Fibroblast of lung (primary cell): ENCODE results near the gene EML1. TPM values are rescaled to one million over a fixed set of nuclear protein-coding genes. Genes with fewer than 3 reads are reported as not detected.
"Not testable (repeated sequence)": the region's sequence is repeated elsewhere in the genome, so short reads cannot be mapped to it uniquely, and the experiment has no call there.

Source experiments
- DNase-seq, 2 donors: peaks; one replicate each; pipeline versions ENCODE4 v3.0.0 to v3.0.0-alpha.2; 2010; ENCODE audit warnings: low read depth in 2 of 2
- H2AFZ ChIP-seq: 2 replicates; pipeline ENCODE4 v1.5.1; 2012; ENCODE audit warnings: low read length, control low read depth, inconsistent platforms
- H3K27ac ChIP-seq: 2 replicates; pipeline ENCODE4 v1.5.1; 2011; ENCODE audit warnings: low read length, control low read depth; ENCODE audit not compliant: insufficient read depth
- H3K27me3 ChIP-seq: 2 replicates; pipeline ENCODE4 v1.5.1; 2011; ENCODE audit warnings: mild to moderate bottlenecking, low read length; ENCODE audit not compliant: control insufficient read depth, insufficient read depth
- H3K36me3 ChIP-seq: 2 replicates; pipeline ENCODE4 v1.5.1; 2011; ENCODE audit warnings: low read length; ENCODE audit not compliant: control insufficient read depth, insufficient read depth
- H3K4me1 ChIP-seq: 2 replicates; pipeline ENCODE4 v1.5.1; 2011; ENCODE audit warnings: low read length; ENCODE audit not compliant: control insufficient read depth, insufficient read depth; ENCODE audit errors: extremely low read depth
- H3K4me2 ChIP-seq: 2 replicates; pipeline ENCODE4 v1.5.1; 2011; ENCODE audit warnings: low read length, control low read depth; ENCODE audit not compliant: insufficient read depth; ENCODE audit errors: extremely low read depth
- H3K4me3 ChIP-seq, 4 experiments: fragments of 200-600 bp in 1 of 4; sonication (generic) in 1 of 4; replicated peaks in 1 of 4; 2 replicates each; pipeline ENCODE4 v1.5.1; 2011 to 2016; ENCODE audit warnings: low read length in 4 of 4, low read depth in 3 of 4, mild to moderate bottlenecking in 3 of 4, control low read depth in 2 of 4, inconsistent platforms in 1 of 4, mixed read lengths in 1 of 4; ENCODE audit not compliant: insufficient read depth in 1 of 4; ENCODE audit errors: control extremely low read depth in 1 of 4
- H3K79me2 ChIP-seq: 2 replicates; pipeline ENCODE4 v1.5.1; 2012; ENCODE audit warnings: mild to moderate bottlenecking, low read length, inconsistent platforms; ENCODE audit not compliant: control insufficient read depth, insufficient read depth
- H3K9ac ChIP-seq: 2 replicates; pipeline ENCODE4 v1.5.1; 2011; ENCODE audit warnings: mild to moderate bottlenecking, low read length, control low read depth; ENCODE audit not compliant: insufficient read depth
- H3K9me3 ChIP-seq: 2 replicates; pipeline ENCODE4 v1.5.1; 2012; ENCODE audit warnings: low read depth, low read length; ENCODE audit not compliant: control insufficient read depth, insufficient read depth
- H4K20me1 ChIP-seq: 2 replicates; pipeline ENCODE4 v1.5.1; 2011; ENCODE audit warnings: low read length; ENCODE audit not compliant: control insufficient read depth, insufficient read depth; ENCODE audit errors: extremely low read depth
- EZH2 ChIP-seq: IDR thresholded peaks from 2 replicates; pipeline ENCODE4 v1.5.1; 2012; ENCODE audit warnings: low read length, control low read depth, mild to moderate bottlenecking; ENCODE audit errors: missing control alignments
- polyA plus RNA-seq, 2 donors: library from polyadenylated mRNA; depleted of rRNA in 1 of 2; stranded (reverse) in 1 of 2; unstranded in 1 of 2; fragments of >200 nt; gene quantifications; 2 replicates each; pipeline ENCODE4 v1.2.1, GENCODE V29; 2011 to 2012; ENCODE audit warnings: missing spikeins in 1 of 2
- total RNA-seq: library from RNA; depleted of rRNA; stranded (reverse); fragments of >200 nt; gene quantifications from 2 replicates; pipeline ENCODE4 v1.2.1, GENCODE V29; 2014
- TF ChIP-seq, protein P1 (sequence below), 2 donors: IDR thresholded peaks in 1 of 2; conservative IDR thresholded peaks in 1 of 2; 1 replicate in 1 of 2; 2 replicates in 1 of 2; pipeline ENCODE4 v1.5.1; 2011 to 2012; ENCODE audit warnings: low read length in 2 of 2, control low read depth in 1 of 2, inconsistent platforms in 1 of 2, low read depth in 1 of 2, mild to moderate bottlenecking in 1 of 2

EML1 gene
- total and polyA plus RNA-seq, 2 donors (not counting 1 experiment from before 2014, with no cell fraction given) = 22.4 to 74.5 TPM

DNA sequence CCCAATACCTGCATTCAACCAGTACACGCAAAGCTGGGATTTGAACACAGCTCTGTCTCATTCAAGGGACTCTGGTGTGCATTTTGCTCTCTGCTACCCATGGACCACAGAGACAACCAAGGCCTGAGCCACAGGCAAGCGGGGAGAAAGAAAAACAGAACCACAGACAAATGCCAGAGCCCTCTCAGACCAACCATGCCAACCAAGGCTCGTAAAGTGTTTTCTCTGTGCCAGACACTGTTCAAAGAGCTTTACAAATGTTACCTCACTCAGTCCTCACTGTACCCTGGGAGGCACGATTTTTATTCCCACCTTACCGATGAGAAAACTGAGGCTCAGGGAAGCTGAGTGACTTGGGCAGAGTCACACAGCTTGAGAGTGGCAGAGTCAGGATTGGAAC lies 32.4 kb upstream of the EML1 start:
- Histone ChIP-seq H3K36me3 (no peaks in the 10 kb centered on the region), H3K79me2 (no peaks in the 10 kb centered on the region), H3K4me2 (no peak overlapping the region), H3K9me3 (no peaks in the 10 kb centered on the region), H3K27me3 (no peaks in the 10 kb centered on the region), H3K4me3 (no peak overlapping the region), H3K9ac (no peak overlapping the region), H3K27ac (no peak overlapping the region), H3K4me1 (peaks cover 23% of the 10 kb centered on the region), H4K20me1 (no peaks in the 10 kb centered on the region), H2AFZ (no peak overlapping the region)
- DNase-seq = no peak
- TF ChIP-seq, protein P1, sequence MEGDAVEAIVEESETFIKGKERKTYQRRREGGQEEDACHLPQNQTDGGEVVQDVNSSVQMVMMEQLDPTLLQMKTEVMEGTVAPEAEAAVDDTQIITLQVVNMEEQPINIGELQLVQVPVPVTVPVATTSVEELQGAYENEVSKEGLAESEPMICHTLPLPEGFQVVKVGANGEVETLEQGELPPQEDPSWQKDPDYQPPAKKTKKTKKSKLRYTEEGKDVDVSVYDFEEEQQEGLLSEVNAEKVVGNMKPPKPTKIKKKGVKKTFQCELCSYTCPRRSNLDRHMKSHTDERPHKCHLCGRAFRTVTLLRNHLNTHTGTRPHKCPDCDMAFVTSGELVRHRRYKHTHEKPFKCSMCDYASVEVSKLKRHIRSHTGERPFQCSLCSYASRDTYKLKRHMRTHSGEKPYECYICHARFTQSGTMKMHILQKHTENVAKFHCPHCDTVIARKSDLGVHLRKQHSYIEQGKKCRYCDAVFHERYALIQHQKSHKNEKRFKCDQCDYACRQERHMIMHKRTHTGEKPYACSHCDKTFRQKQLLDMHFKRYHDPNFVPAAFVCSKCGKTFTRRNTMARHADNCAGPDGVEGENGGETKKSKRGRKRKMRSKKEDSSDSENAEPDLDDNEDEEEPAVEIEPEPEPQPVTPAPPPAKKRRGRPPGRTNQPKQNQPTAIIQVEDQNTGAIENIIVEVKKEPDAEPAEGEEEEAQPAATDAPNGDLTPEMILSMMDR (conservative IDR thresholded peaks at IDR 0.05 in 1 of 2, IDR thresholded peaks at IDR 0.05 in 1 of 2; ENCODE audit: low read depth in 1 of 2, low read length in 2 of 2) = no peak
- TF ChIP-seq EZH2 = no peak

DNA sequence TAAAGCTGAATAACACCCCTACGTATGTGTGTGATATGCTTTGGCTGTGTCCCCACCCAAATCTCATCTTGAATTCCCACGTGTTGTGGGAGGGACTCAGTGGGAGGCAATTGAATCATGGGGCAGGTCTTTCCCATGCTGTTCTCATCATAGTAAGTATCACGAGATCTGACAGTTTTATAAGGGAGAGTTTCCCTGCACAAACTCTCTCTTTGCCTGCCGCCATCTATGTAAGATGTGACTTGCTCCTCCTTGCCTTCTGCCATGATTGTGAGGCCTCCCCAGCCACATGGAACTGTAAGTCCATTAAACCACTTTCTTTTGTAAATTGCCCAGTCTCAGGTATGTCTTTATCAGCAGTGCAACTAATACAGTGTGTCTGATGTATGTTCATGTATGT lies 30.3 kb upstream of the EML1 start:
- not testable (repeated sequence) for H3K27me3 ChIP-seq, H4K20me1 ChIP-seq, H2AFZ ChIP-seq, H3K9ac ChIP-seq, H3K36me3 ChIP-seq, DNase-seq, H3K79me2 ChIP-seq, H3K27ac ChIP-seq, H3K4me3 ChIP-seq, H3K4me2 ChIP-seq, H3K9me3 ChIP-seq
- H3K4me1 ChIP-seq = peaks cover 15% of the 10 kb centered on the region

DNA sequence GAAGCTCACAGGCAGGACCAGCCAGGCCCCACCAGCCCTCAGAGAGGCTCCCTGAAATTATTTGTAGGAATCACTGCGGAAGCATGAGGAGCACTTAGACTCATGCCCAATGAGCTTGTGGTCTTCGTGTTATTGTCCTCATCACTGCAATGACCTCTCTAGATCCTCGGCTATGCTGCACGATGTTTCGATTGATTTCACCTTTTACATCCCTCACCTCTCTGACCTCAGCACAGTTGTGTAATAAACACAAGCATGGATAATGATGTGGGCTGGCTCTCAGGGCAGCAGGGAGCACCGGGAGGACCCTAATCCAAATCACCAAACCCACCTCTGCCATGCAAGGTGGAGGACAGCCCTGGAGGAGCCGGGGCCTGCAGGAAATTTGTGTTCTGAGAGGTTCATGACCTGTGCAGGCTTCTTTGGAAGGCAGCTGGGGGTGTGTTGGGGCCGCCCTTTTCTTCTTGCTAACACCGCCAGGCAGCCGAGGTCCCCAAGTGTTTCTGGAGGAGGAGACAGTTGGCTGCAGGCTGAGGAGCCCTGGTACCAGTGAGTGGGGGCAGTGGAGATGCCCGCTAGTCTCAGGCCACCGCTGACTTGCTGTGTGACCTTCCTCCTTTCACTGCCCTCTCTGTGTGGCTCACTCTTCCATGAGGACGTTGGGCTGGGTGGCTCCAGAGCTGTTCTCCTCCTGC lies 29.5 kb upstream of the EML1 start:
- no peak overlapping the region for H3K27ac ChIP-seq
- no peaks in the 10 kb centered on the region for H3K79me2 ChIP-seq
- no peak overlapping the region for H2AFZ ChIP-seq
- no peak for DNase-seq
- H3K4me2 ChIP-seq = no peak overlapping the region
- H3K4me3 ChIP-seq = no peak overlapping the region
- H3K27me3 ChIP-seq = no peaks in the 10 kb centered on the region
- H3K9me3 ChIP-seq = no peaks in the 10 kb centered on the region
- no peaks in the 10 kb centered on the region for H4K20me1 ChIP-seq
- peaks cover 9% of the 10 kb centered on the region for H3K4me1 ChIP-seq
- no peaks in the 10 kb centered on the region for H3K36me3 ChIP-seq
- TF ChIP-seq, protein P1 (conservative IDR thresholded peaks at IDR 0.05 in 1 of 2, IDR thresholded peaks at IDR 0.05 in 1 of 2; ENCODE audit: low read depth in 1 of 2, low read length in 2 of 2) = no peak
- TF ChIP-seq EZH2 = no peak
- H3K9ac ChIP-seq = no peak overlapping the region
